SKM-1 (cell line): Measurements from ENCODE around the gene MORF4L1.
"Not testable (repeated sequence)": the region's sequence is repeated elsewhere in the genome, so short reads cannot be mapped to it uniquely, and the experiment has no call there.

Experiments used
- DNase-seq: peaks from one replicate; lab custom pipeline; 2025; ENCODE audit not compliant: unreplicated experiment; lab: John Stamatoyannopoulos, UW

Gene MORF4L1

GRCh38 chr15:78855746-78856145, 16.9 kb upstream of the MORF4L1 start:
- DNase-seq, result no peak

- peak; percentile 71 for DNase-seq
Measured at GRCh38 chr15:78859971-78860719, 12.5 kb upstream of the MORF4L1 start.

GRCh38 chr15:78865585-78865984, 7.1 kb upstream of the MORF4L1 start:
- DNase-seq, result not testable (repeated sequence)

GRCh38 chr15:78866031-78866430, 6.7 kb upstream of the MORF4L1 start:
- DNase-seq, result not testable (repeated sequence)

- DNase-seq, result no peak
Measured at GRCh38 chr15:78866803-78867202, 5.9 kb upstream of the MORF4L1 start.

- no peak for DNase-seq
Measured at GRCh38 chr15:78868366-78868765, 4.3 kb upstream of the MORF4L1 start.

- DNase-seq, result not testable (repeated sequence)
Measured at GRCh38 chr15:78871483-78872127, 1.1 kb upstream of the MORF4L1 start.

- peak; percentile 41 for DNase-seq
Measured at GRCh38 chr15:78872972-78873792, 492 bp downstream of the MORF4L1 start.

- DNase-seq, result peak; percentile 44
Measured at GRCh38 chr15:78873793-78874765, 1.4 kb downstream of the MORF4L1 start.

GRCh38 chr15:78875107-78875914, 2.6 kb downstream of the MORF4L1 start:
- DNase-seq, result no peak

GRCh38 chr15:78876954-78877353, 4.3 kb downstream of the MORF4L1 start:
- DNase-seq, result not testable (repeated sequence)

GRCh38 chr15:78878356-78878755, 5.7 kb downstream of the MORF4L1 start:
- DNase-seq, result no peak

- DNase-seq, result no peak
Measured at GRCh38 chr15:78879517-78880241, 7.0 kb downstream of the MORF4L1 start.

- DNase-seq, result no peak
Measured at GRCh38 chr15:78880242-78880533, 7.5 kb downstream of the MORF4L1 start.

GRCh38 chr15:78880813-78881212, 8.1 kb downstream of the MORF4L1 start:
- no peak for DNase-seq

GRCh38 chr15:78881681-78882080, 9.0 kb downstream of the MORF4L1 start:
- no peak for DNase-seq

- DNase-seq, result no peak
Measured at GRCh38 chr15:78889000-78889399, 16.3 kb downstream of the MORF4L1 start.

GRCh38 chr15:78893538-78893937, 20.8 kb downstream of the MORF4L1 start:
- DNase-seq, result no peak

GRCh38 chr15:78895471-78895870, 22.8 kb downstream of the MORF4L1 start:
- no peak for DNase-seq
